HepG2 (cell line): ENCODE data around the gene RABL6. TPM values are rescaled to one million over a fixed set of nuclear protein-coding genes. Genes with fewer than 3 reads are reported as not detected.

Source experiments
- BCL6 ChIP-seq: IDR thresholded peaks from 2 replicates; pipeline ENCODE4 v1.6.1; 2016; ENCODE audit warnings: missing genetic modification reagents, missing compliant biosample characterization
- CEBPZ ChIP-seq: IDR thresholded peaks from 2 replicates; pipeline ENCODE4 v1.6.1; 2012; ENCODE audit warnings: low read length, improper control_type of control experiment
- EP300 ChIP-seq, 3 experiments: sonication (generic) in 1 of 3; formaldehyde crosslinking in 1 of 3; IDR thresholded peaks; 2 replicates each; pipeline versions ENCODE4 v1.5.1 to v1.6.1; 2011 to 2020; ENCODE audit warnings: low read depth in 2 of 3, low read length in 2 of 3, borderline replicate concordance in 1 of 3, improper control_type of control experiment in 1 of 3, mild to moderate bottlenecking in 1 of 3, missing genetic modification reagents in 1 of 3, moderate library complexity in 1 of 3
- IKZF1 ChIP-seq: fragments of 450-650 bp; IDR thresholded peaks from 2 replicates; pipeline ENCODE4 v1.7.1; 2016
- NR2F6 ChIP-seq, 2 experiments: IDR thresholded peaks; 2 replicates each; pipeline ENCODE4 v1.6.1; 2016; ENCODE audit warnings: antibody characterized with exemption in 1 of 2, mild to moderate bottlenecking in 1 of 2
- PBX2 ChIP-seq: IDR thresholded peaks from 2 replicates; pipeline ENCODE4 v1.6.1; 2016; ENCODE audit warnings: control low read depth
- RBAK ChIP-seq: sonication (generic); formaldehyde crosslinking; IDR thresholded peaks from 2 replicates; pipeline ENCODE4 v1.5.1; 2020; ENCODE audit warnings: mild to moderate bottlenecking, missing genetic modification reagents
- RFX1 ChIP-seq: fragments of 450-650 bp; IDR thresholded peaks from 2 replicates; pipeline ENCODE4 v1.6.1; 2017
- RORA ChIP-seq: sonication (generic); formaldehyde crosslinking; IDR thresholded peaks from 2 replicates; pipeline ENCODE4 v1.5.0; 2020; ENCODE audit warnings: mild to moderate bottlenecking, missing genetic modification reagents, moderate library complexity
- SSRP1 ChIP-seq: IDR thresholded peaks from 2 replicates; pipeline ENCODE4 v1.6.1; 2016; ENCODE audit warnings: control low read depth
- ZMYM3 ChIP-seq: sonication (generic); formaldehyde crosslinking; IDR thresholded peaks from 2 replicates; pipeline ENCODE4 v1.5.1; 2020; ENCODE audit warnings: mild to moderate bottlenecking, missing genetic modification reagents
- ZNF503 ChIP-seq: sonication (generic); formaldehyde crosslinking; IDR thresholded peaks from 2 replicates; pipeline ENCODE4 v1.4.0; 2020; ENCODE audit warnings: missing genetic modification reagents
- ZSCAN22 ChIP-seq: sonication (generic); formaldehyde crosslinking; IDR thresholded peaks from 2 replicates; pipeline ENCODE4 v1.4.0; 2020; ENCODE audit warnings: mild to moderate bottlenecking, missing genetic modification reagents
- polyA plus RNA-seq, 8 experiments: library from polyadenylated mRNA; depleted of rRNA in 3 of 8; stranded (reverse) in 7 of 8; unstranded in 1 of 8; fragments of >200 nt; fragmentation: Illumina TruSeq in 4 of 8; extraction: Trizol in 4 of 8; gene quantifications; 2 replicates each; pipeline versions ENCODE4 v1.2.1 to v1.2.3, GENCODE V29; 2011 to 2016; ENCODE audit warnings: low read depth in 4 of 8, missing spikeins in 1 of 8, mixed read lengths in 1 of 8; ENCODE audit not compliant: insufficient read depth in 1 of 8
- total RNA-seq, 5 experiments: library from RNA; depleted of rRNA; stranded (reverse); fragments of >200 nt; fragmentation: Illumina TruSeq; extraction: Trizol; gene quantifications; 2 replicates each; pipeline ENCODE4 v1.2.3, GENCODE V29; 2016; ENCODE audit warnings: low read depth in 1 of 5

Gene RABL6
- total and polyA plus RNA-seq, 2 of the 13 experiments (the other 11 are each of a cell fraction or from before 2014, with no cell fraction given) = 81.5 to 125 TPM

- no peak for TF ChIP-seq CEBPZ
- no peak; the same call in 1 of the 2 replicates for TF ChIP-seq BCL6 (CRISPR knock-in tag)
- no peak for TF ChIP-seq IKZF1
- TF ChIP-seq RORA = no peak
- no peak for TF ChIP-seq ZNF503 (CRISPR knock-in tag)
- peak; percentile 34; the same call in 1 of the 2 replicates for TF ChIP-seq ZMYM3 (CRISPR knock-in tag)
- TF ChIP-seq EP300 (IDR thresholded peaks at IDR 0.05; ENCODE audit: low read depth in 2 of 2, low read length in 2 of 2) = no peak
- peak; percentile 29; the same call in 1 of the 2 replicates for TF ChIP-seq EP300 (CRISPR knock-in tag; IDR thresholded peaks at IDR 0.05; ENCODE audit: borderline replicate concordance)
- no peak for TF ChIP-seq ZSCAN22 (CRISPR knock-in tag)
- TF ChIP-seq NR2F6 (IDR thresholded peaks at IDR 0.05) = no peak
- no peak; the same call in 1 of the 2 replicates for TF ChIP-seq NR2F6 (CRISPR knock-in tag; IDR thresholded peaks at IDR 0.05)
- TF ChIP-seq SSRP1 (CRISPR knock-in tag) = peak; percentile 76
- TF ChIP-seq RFX1 = no peak
- TF ChIP-seq PBX2 (CRISPR knock-in tag) = peak; percentile 7; the same call in 1 of the 2 replicates
- no peak for TF ChIP-seq RBAK (CRISPR knock-in tag)
These were observed 41.6 kb downstream of the RABL6 start, which contains the start of gene PHPT1 (continued) for GRCh38 chr9:136849038-136849959.
